Keratinocyte (primary cell): ENCODE measurements around the gene FGFR1OP2. TPM values are rescaled to one million over a fixed set of nuclear protein-coding genes. Genes with fewer than 3 reads are reported as not detected.

Experiments used
- DNase-seq: peaks from one replicate; pipeline ENCODE4 v3.0.0-alpha.2; 2011; ENCODE audit warnings: low read depth, missing footprints, low spot score
- FAIRE-seq: peaks from 2 replicates; lab custom pipeline; 2011; peaks lifted over from hg19 to GRCh38; lab: Jason Lieb, UNC
- H2AFZ ChIP-seq: 2 replicates; pipeline ENCODE4 v1.6.0; 2012; ENCODE audit warnings: low read length, control low read depth, inconsistent platforms; ENCODE audit not compliant: control insufficient read depth
- H3K27ac ChIP-seq: 2 replicates; pipeline ENCODE4 v1.5.1; 2011; ENCODE audit warnings: low read length; ENCODE audit not compliant: control insufficient read depth, insufficient read depth
- H3K27me3 ChIP-seq: 3 replicates; pipeline ENCODE4 v1.6.0; 2011; ENCODE audit warnings: low read length; ENCODE audit not compliant: control insufficient read depth, insufficient read depth; ENCODE audit errors: extremely low read depth
- H3K36me3 ChIP-seq, 2 experiments: 2 replicates in 1 of 2; 3 replicates in 1 of 2; pipeline ENCODE4 v1.5.1; 2011; ENCODE audit warnings: low read length in 2 of 2, mild to moderate bottlenecking in 1 of 2; ENCODE audit not compliant: control insufficient read depth in 2 of 2, insufficient read depth in 2 of 2; ENCODE audit errors: extremely low read depth in 1 of 2
- H3K4me1 ChIP-seq: 3 replicates; pipeline ENCODE4 v1.5.1; 2011; ENCODE audit warnings: low read length; ENCODE audit not compliant: control insufficient read depth, insufficient read depth; ENCODE audit errors: extremely low read depth
- H3K4me2 ChIP-seq: 3 replicates; pipeline ENCODE4 v1.6.0; 2011; ENCODE audit warnings: low read depth, low read length; ENCODE audit not compliant: control insufficient read depth, insufficient read depth; ENCODE audit errors: extremely low read depth
- H3K4me3 ChIP-seq, 3 experiments: fragments of 200-600 bp in 1 of 3; sonication (generic) in 1 of 3; 2 replicates in 2 of 3; 3 replicates in 1 of 3; pipeline ENCODE4 v1.5.1; 2011 to 2016; ENCODE audit warnings: low read length in 3 of 3, mild to moderate bottlenecking in 3 of 3, control low read depth in 2 of 3, inconsistent platforms in 1 of 3, low read depth in 1 of 3, mixed read lengths in 1 of 3, mixed run types in 1 of 3, moderate library complexity in 1 of 3; ENCODE audit not compliant: control insufficient read depth in 2 of 3, insufficient read depth in 2 of 3; ENCODE audit errors: extremely low read depth in 1 of 3
- H3K79me2 ChIP-seq: 2 replicates; pipeline ENCODE4 v1.6.0; 2012; ENCODE audit warnings: low read length; ENCODE audit not compliant: control insufficient read depth, insufficient read depth
- H3K9ac ChIP-seq: 3 replicates; pipeline ENCODE4 v1.6.0; 2011; ENCODE audit warnings: low read length; ENCODE audit not compliant: control insufficient read depth, insufficient read depth; ENCODE audit errors: extremely low read depth
- H3K9me1 ChIP-seq: 3 replicates; pipeline ENCODE4 v1.6.0; 2011; ENCODE audit warnings: low read length; ENCODE audit not compliant: control insufficient read depth, insufficient read depth; ENCODE audit errors: extremely low read depth
- H3K9me3 ChIP-seq: 2 replicates; pipeline ENCODE4 v1.5.1; 2012; ENCODE audit warnings: low read depth, low read length; ENCODE audit not compliant: control insufficient read depth
- H4K20me1 ChIP-seq: 3 replicates; pipeline ENCODE4 v1.6.0; 2011; ENCODE audit warnings: low read length; ENCODE audit not compliant: control insufficient read depth, insufficient read depth; ENCODE audit errors: extremely low read depth
- CTCF ChIP-seq, 3 experiments: IDR thresholded peaks in 1 of 3; conservative IDR thresholded peaks in 1 of 3; optimal IDR thresholded peaks in 1 of 3; 2 replicates in 2 of 3; 3 replicates in 1 of 3; pipeline versions ENCODE3 to v1.5.1; 2011; ENCODE audit warnings: low read length in 3 of 3, mild to moderate bottlenecking in 3 of 3, moderate library complexity in 2 of 3, control low read depth in 1 of 3, inconsistent platforms in 1 of 3; ENCODE audit not compliant: insufficient read depth in 2 of 3; ENCODE audit errors: extremely low read depth in 1 of 3
- EZH2 ChIP-seq: IDR thresholded peaks from one replicate; pipeline ENCODE4 v1.6.1; 2012; ENCODE audit warnings: inconsistent platforms, mild to moderate bottlenecking, low read length, moderate library complexity
- dilution Hi-C: fragments of 300-500 bp; cut with MboI; formaldehyde crosslinking; loops from one replicate; pipeline ENCODE4 v1.7.0; 2020; ENCODE audit warnings: low sequenced_read_pairs; ENCODE audit not compliant: extremely low pct_ligation_motif_present
- polyA plus RNA-seq, 5 experiments: library from polyadenylated mRNA; depleted of rRNA in 3 of 5; stranded (reverse) in 3 of 5; stranded (forward) in 1 of 5; unstranded in 1 of 5; fragments of >200 nt; gene quantifications; 1 replicate in 1 of 5; 2 replicates in 3 of 5; 3 replicates in 1 of 5; pipeline versions ENCODE4 v1.2.1 to v1.2.3, GENCODE V29; 2011 to 2012; ENCODE audit warnings: missing spikeins in 2 of 5, low read depth in 1 of 5, low replicate concordance in 1 of 5

The FGFR1OP2 gene
- polyA plus RNA-seq, 1 donor (not counting 4 experiments of a cell fraction or from before 2014, with no cell fraction given) = 34.9 TPM

DNA sequence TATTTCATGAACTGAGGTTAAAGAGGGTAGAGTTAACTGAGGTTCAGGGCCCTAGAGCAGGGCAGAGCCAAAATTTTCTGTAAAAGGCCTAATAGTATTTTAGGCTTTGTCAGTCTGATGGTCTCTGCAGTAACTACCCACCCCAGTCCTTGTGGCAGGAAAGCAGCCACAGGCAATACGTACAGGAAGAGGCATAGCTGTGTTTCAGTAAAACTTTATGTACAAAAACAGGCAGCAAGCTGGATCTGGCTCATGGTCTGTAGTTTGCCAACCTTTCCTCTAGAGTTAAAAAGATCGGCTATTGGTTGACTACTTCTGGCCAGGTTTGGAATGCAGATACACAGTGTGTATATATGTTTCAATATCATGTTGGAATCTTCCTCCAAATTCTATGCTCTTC lies 58.7 kb downstream of the FGFR1OP2 start:
- Histone ChIP-seq H3K4me3 (no peak overlapping the region), H3K79me2 (peaks cover 48% of the 10 kb centered on the region), H3K27ac (no peak overlapping the region), H4K20me1 (no peaks in the 10 kb centered on the region), H3K9ac (no peak overlapping the region), H3K4me2 (no peak overlapping the region), H3K9me1 (no peaks in the 10 kb centered on the region), H2AFZ (no peak overlapping the region), H3K36me3 (peaks cover 25 to 45% of the 10 kb centered on the region in 2 experiments), H3K4me1 (no peaks in the 10 kb centered on the region), H3K9me3 (no peaks in the 10 kb centered on the region), H3K27me3 (no peaks in the 10 kb centered on the region)
- no peak for FAIRE-seq
- dilution Hi-C loops = no loop called here
- TF ChIP-seq CTCF (optimal IDR thresholded peaks at IDR 0.05 in 1 of 3, IDR thresholded peaks at IDR 0.05 in 1 of 3, conservative IDR thresholded peaks at IDR 0.05 in 1 of 3; ENCODE audit: extremely low read depth in 1 of 3, insufficient read depth in 2 of 3, low read length in 3 of 3) (no peak), EZH2 (no peak)
- no peak for DNase-seq

DNA sequence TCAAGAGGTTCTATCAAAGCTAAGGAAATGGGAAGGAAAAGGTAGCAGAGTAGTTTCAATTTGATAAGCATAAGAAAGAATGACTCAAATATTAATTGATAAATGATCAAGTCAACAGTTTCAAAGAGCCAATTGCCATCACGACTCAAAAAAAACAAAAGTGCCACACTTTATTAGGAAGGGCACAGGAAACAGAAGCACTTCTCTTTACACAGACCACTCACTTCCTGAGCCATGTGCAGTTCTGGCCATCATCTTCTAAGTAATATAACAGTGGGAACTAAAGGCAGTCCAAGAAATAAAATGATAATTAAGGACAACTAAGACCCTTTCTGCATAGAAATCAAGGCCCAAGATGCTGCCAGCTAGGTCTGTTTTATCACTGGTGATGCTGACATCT lies 62.7 kb downstream of the FGFR1OP2 start:
- H4K20me1 ChIP-seq = no peaks in the 10 kb centered on the region
- H2AFZ ChIP-seq = no peak overlapping the region
- FAIRE-seq (peak; percentile 43), DNase-seq (no peak)
- TF ChIP-seq CTCF (optimal IDR thresholded peaks at IDR 0.05 in 1 of 3, IDR thresholded peaks at IDR 0.05 in 1 of 3, conservative IDR thresholded peaks at IDR 0.05 in 1 of 3; ENCODE audit: extremely low read depth in 1 of 3, insufficient read depth in 2 of 3, low read length in 3 of 3) (no peak), EZH2 (no peak)
- no peak overlapping the region for H3K27ac ChIP-seq
- no peaks in the 10 kb centered on the region for H3K9me1 ChIP-seq
- H3K27me3 ChIP-seq = no peaks in the 10 kb centered on the region
- no peak overlapping the region for H3K9ac ChIP-seq
- H3K4me3 ChIP-seq = no peak overlapping the region
- H3K4me1 ChIP-seq = no peaks in the 10 kb centered on the region
- dilution Hi-C loops = no loop called here
- H3K9me3 ChIP-seq = no peaks in the 10 kb centered on the region
- H3K79me2 ChIP-seq = peaks cover 71% of the 10 kb centered on the region
- no peak overlapping the region for H3K4me2 ChIP-seq
- peaks cover 9 to 28% of the 10 kb centered on the region in 2 experiments for H3K36me3 ChIP-seq
